Gastrocnemius medialis (tissue), 4 donors: ENCODE data around the gene SLC15A3. TPM values are rescaled to one million over a fixed set of nuclear protein-coding genes. Genes with fewer than 3 reads are reported as not detected.

Experiments
- ATAC-seq, 2 donors: fragments of 150-250 bp; one replicate each; pipeline ENCODE4 v1.9.1; 2016
- DNase-seq, 2 donors: peaks; one replicate each; pipeline ENCODE4 v3.0.0-alpha.2; 2019
- H3K27ac ChIP-seq, 4 donors: fragments of 200-600 bp; sonication (generic); 1 replicate in 1 of 4; 2 replicates in 3 of 4; pipeline ENCODE4 v1.5.1; 2016 to 2018; ENCODE audit warnings: mild to moderate bottlenecking in 2 of 4, moderate library complexity in 1 of 4
- H3K27me3 ChIP-seq, 3 donors: fragments of 200-600 bp; sonication (generic) in 2 of 3; 1 replicate in 1 of 3; 2 replicates in 2 of 3; pipeline versions ENCODE4 v1.5.1 to v1.6.0; 2016 to 2019; ENCODE audit warnings: mild to moderate bottlenecking in 1 of 3, moderate library complexity in 1 of 3
- H3K36me3 ChIP-seq, 2 donors: fragments of 200-600 bp; sonication (generic) in 1 of 2; one replicate each; pipeline ENCODE4 v1.5.1; 2017 to 2018
- H3K4me1 ChIP-seq, 2 donors: fragments of 200-600 bp; sonication (generic) in 1 of 2; one replicate each; pipeline ENCODE4 v1.5.1; 2016 to 2017; ENCODE audit warnings: mild to moderate bottlenecking in 2 of 2
- H3K4me3 ChIP-seq, 4 donors: fragments of 200-600 bp; sonication (generic) in 3 of 4; 1 replicate in 1 of 4; 2 replicates in 3 of 4; pipeline ENCODE4 v1.5.1; 2016 to 2019; ENCODE audit warnings: mild to moderate bottlenecking in 2 of 4
- H3K9me3 ChIP-seq, 3 donors: fragments of 200-600 bp; sonication (generic) in 2 of 3; 1 replicate in 1 of 3; 2 replicates in 2 of 3; pipeline ENCODE4 v1.5.1; 2016 to 2019
- POLR2A ChIP-seq, 2 donors: fragments of 450-650 bp; IDR thresholded peaks; one replicate each; pipeline ENCODE4 v1.6.1; 2017; ENCODE audit warnings: antibody characterized with exemption in 2 of 2, mild to moderate bottlenecking in 2 of 2, moderate library complexity in 2 of 2
- in situ Hi-C, 4 donors: fragments of 200-750 bp; cut with MboI; loops; one replicate each; pipeline versions ENCODE4 v1.15.0 to v1.8.0; 2017; ENCODE audit warnings: low sequenced_read_pairs in 4 of 4
- intact Hi-C: fragments of 100-400 bp; cut with DNase I; formaldehyde crosslinking; loops from one replicate; pipeline ENCODE4 v1.15.1; 2023; ENCODE audit warnings: low total_unique reads
- total RNA-seq, 4 donors: library from RNA; depleted of rRNA; stranded (reverse); fragments of >200 nt; gene quantifications; one replicate each; pipeline versions ENCODE4 v1.1.0 to v1.2.3, GENCODE V29; 2016
- TF ChIP-seq, protein P1 (sequence below), 5 experiments: fragments of 450-650 bp in 3 of 5; fragments of 200-600 bp in 2 of 5; sonication (generic) in 2 of 5; IDR thresholded peaks in 4 of 5; conservative IDR thresholded peaks in 1 of 5; 1 replicate in 4 of 5; 2 replicates in 1 of 5; pipeline ENCODE4 v1.5.1; 2016 to 2019; ENCODE audit warnings: antibody characterized with exemption in 5 of 5, mild to moderate bottlenecking in 3 of 5, moderate library complexity in 3 of 5

SLC15A3 gene
- total RNA-seq, 4 donors from 2014 or later, result 2.8 to 6.9 (median 6.0) TPM

GRCh38 chr11:60960405-60960804, 8.4 kb upstream of the SLC15A3 start:
- DNase-seq (no peak), ATAC-seq (no peak)
- no peak for TF ChIP-seq POLR2A (IDR thresholded peaks at IDR 0.05)
- TF ChIP-seq, protein P1, sequence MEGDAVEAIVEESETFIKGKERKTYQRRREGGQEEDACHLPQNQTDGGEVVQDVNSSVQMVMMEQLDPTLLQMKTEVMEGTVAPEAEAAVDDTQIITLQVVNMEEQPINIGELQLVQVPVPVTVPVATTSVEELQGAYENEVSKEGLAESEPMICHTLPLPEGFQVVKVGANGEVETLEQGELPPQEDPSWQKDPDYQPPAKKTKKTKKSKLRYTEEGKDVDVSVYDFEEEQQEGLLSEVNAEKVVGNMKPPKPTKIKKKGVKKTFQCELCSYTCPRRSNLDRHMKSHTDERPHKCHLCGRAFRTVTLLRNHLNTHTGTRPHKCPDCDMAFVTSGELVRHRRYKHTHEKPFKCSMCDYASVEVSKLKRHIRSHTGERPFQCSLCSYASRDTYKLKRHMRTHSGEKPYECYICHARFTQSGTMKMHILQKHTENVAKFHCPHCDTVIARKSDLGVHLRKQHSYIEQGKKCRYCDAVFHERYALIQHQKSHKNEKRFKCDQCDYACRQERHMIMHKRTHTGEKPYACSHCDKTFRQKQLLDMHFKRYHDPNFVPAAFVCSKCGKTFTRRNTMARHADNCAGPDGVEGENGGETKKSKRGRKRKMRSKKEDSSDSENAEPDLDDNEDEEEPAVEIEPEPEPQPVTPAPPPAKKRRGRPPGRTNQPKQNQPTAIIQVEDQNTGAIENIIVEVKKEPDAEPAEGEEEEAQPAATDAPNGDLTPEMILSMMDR (IDR thresholded peaks at IDR 0.05 in 4 of 5, conservative IDR thresholded peaks at IDR 0.05 in 1 of 5), result no peak
- Histone ChIP-seq H3K9me3 (no peaks in the 10 kb centered on the region), H3K4me3 (no peak overlapping the region), H3K4me1 (no peaks in the 10 kb centered on the region), H3K27me3 (no peaks in the 10 kb centered on the region), H3K27ac (no peak overlapping the region), H3K36me3 (no peaks in the 10 kb centered on the region)
- in situ Hi-C loops, result no loop called here
- intact Hi-C loops, result no loop called here

DNA sequence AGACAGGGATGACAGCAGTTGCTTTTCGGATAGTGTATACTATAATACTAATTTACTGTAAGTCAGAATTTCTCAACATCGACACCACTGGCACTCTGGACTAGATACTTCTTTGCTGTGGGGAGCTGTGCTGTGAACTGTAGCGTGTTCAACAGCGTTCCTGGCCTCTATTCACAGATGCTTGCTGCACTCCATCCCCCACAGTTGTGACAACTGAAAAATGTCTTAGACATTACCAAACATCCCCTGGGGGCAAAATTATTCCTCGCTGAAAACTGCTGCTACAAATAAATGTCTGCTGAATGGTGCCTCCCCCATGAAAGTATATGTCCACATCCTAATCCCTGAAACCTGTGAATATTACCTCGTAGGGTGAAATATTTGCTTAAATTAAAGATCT, 7.5 kb upstream of the SLC15A3 start:
- Histone ChIP-seq H3K4me1 (no peaks in the 10 kb centered on the region), H3K36me3 (no peaks in the 10 kb centered on the region), H3K27ac (no peak overlapping the region), H3K27me3 (no peaks in the 10 kb centered on the region), H3K4me3 (no peak overlapping the region), H3K9me3 (no peaks in the 10 kb centered on the region)
- no peak for ATAC-seq
- intact Hi-C loops (no loop called here), in situ Hi-C loops (no loop called here)
- no peak for DNase-seq
- TF ChIP-seq, protein P1 (IDR thresholded peaks at IDR 0.05 in 4 of 5, conservative IDR thresholded peaks at IDR 0.05 in 1 of 5), result no peak
- TF ChIP-seq POLR2A (IDR thresholded peaks at IDR 0.05), result no peak

DNA sequence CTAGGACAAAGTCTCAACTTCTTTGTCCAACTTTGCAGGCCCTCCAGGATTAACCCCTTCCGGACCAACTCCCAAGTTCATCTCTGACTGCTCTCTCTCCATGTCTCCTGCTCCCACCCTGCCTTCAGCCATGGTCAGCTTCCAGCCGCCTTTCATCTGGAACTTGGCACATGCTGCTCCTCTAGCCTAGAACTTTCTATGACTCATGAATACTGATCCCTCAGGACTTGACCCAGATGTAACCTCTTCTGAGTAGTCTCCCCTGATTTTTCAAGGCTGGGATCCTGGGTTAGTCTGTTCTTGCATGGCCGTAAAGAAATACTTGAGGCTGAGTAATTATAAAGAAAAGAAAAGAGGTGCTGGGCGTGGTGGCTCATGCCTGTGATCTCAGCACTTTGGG, 5.2 kb upstream of the SLC15A3 start:
- intact Hi-C loops, result no loop called here

DNA sequence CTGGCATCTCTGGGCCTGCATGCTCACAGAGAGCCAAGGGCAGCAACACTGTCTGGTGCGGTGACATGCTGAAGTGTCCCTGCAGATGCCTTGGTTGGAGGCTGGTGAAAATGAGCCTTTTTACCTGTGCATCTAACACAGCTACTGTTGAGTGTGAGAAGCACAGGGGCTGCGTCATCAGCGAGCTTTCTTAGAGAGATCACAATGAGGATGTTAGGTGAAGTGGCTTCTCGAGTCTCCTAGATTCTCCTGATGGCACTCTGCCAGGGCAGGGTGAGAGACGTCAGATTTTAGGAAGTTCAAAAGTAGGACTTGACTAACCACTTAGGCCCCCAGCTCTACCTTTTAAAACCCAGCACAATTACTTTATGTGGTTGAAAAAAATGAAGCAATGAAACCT, 3.6 kb upstream of the SLC15A3 start:
- Histone ChIP-seq H3K36me3 (no peaks in the 10 kb centered on the region), H3K27me3 (peaks cover 0 to 8% (median 0%) of the 10 kb centered on the region in 3 donors), H3K27ac (no peak overlapping the region), H3K9me3 (no peaks in the 10 kb centered on the region), H3K4me3 (no peak overlapping the region), H3K4me1 (no peaks in the 10 kb centered on the region)
- in situ Hi-C loops, result no loop called here
- no peak for ATAC-seq
- TF ChIP-seq, protein P1 (IDR thresholded peaks at IDR 0.05 in 4 of 5, conservative IDR thresholded peaks at IDR 0.05 in 1 of 5), result no peak
- no peak for TF ChIP-seq POLR2A (IDR thresholded peaks at IDR 0.05)
- intact Hi-C loops, result no loop called here
- no peak for DNase-seq

More for the DNA sequence above, 5.2 kb upstream of the SLC15A3 start:
- TF ChIP-seq, protein P1 (IDR thresholded peaks at IDR 0.05 in 4 of 5, conservative IDR thresholded peaks at IDR 0.05 in 1 of 5), result no peak
- TF ChIP-seq POLR2A (IDR thresholded peaks at IDR 0.05), result no peak
- H3K36me3 ChIP-seq, result no peaks in the 10 kb centered on the region
- no peaks in the 10 kb centered on the region for H3K4me1 ChIP-seq
- no peak overlapping the region for H3K27ac ChIP-seq
- DNase-seq (no peak), ATAC-seq (no peak)
- no peaks in the 10 kb centered on the region for H3K9me3 ChIP-seq
- in situ Hi-C loops, result no loop called here
- H3K4me3 ChIP-seq, result no peak overlapping the region
- no peaks in the 10 kb centered on the region for H3K27me3 ChIP-seq

DNA sequence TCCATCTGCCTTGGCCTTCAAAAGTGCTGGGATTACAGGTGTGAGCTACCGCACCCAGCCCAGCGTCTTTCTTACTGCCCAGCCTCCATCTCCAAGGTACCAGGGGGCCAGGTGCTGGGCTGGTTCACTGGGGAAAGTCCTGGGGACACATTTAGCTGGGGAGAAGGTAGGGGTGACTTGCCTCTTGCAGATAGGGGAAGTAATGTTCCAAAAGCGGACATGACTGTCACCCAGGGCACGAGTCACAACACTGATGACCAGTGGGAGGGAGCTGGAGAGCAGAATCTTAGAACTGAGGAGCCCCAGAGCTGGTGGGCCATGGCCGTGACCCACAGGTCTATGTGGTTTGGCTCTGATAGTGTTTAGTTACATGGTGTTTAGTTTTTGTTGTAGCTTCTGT, 2.4 kb upstream of the SLC15A3 start:
- Histone ChIP-seq H3K27me3 (peaks cover 0 to 11% (median 0%) of the 10 kb centered on the region in 3 donors), H3K36me3 (no peaks in the 10 kb centered on the region), H3K4me3 (no peak overlapping the region), H3K4me1 (no peaks in the 10 kb centered on the region), H3K27ac (no peak overlapping the region), H3K9me3 (no peaks in the 10 kb centered on the region)
- no peak for DNase-seq
- ATAC-seq, result no peak
- TF ChIP-seq, protein P1 (IDR thresholded peaks at IDR 0.05 in 4 of 5, conservative IDR thresholded peaks at IDR 0.05 in 1 of 5), result no peak
- no peak for TF ChIP-seq POLR2A (IDR thresholded peaks at IDR 0.05)
- in situ Hi-C loops (no loop called here), intact Hi-C loops (no loop called here)
